ENCODE measurements around the gene ROM1.

- TF ChIP-seq, protein P1, sequence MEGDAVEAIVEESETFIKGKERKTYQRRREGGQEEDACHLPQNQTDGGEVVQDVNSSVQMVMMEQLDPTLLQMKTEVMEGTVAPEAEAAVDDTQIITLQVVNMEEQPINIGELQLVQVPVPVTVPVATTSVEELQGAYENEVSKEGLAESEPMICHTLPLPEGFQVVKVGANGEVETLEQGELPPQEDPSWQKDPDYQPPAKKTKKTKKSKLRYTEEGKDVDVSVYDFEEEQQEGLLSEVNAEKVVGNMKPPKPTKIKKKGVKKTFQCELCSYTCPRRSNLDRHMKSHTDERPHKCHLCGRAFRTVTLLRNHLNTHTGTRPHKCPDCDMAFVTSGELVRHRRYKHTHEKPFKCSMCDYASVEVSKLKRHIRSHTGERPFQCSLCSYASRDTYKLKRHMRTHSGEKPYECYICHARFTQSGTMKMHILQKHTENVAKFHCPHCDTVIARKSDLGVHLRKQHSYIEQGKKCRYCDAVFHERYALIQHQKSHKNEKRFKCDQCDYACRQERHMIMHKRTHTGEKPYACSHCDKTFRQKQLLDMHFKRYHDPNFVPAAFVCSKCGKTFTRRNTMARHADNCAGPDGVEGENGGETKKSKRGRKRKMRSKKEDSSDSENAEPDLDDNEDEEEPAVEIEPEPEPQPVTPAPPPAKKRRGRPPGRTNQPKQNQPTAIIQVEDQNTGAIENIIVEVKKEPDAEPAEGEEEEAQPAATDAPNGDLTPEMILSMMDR (IDR thresholded peaks at IDR 0.05) = no peak
- TF ChIP-seq POLR2A (IDR thresholded peaks at IDR 0.05; ENCODE audit: low read depth) = no peak
- TF ChIP-seq POLR2AphosphoS5 (IDR thresholded peaks at IDR 0.05) = no peak
These were observed 40.0 kb upstream of the ROM1 start for GRCh38 chr11:62573006-62573591.

All from esophagus muscularis mucosa (tissue), 3 donors.